Measurements from ENCODE around the gene ZNF70.

GRCh38 chr22:23716811-23717801, 33.8 kb downstream of the ZNF70 start:
- TF ChIP-seq POLR2AphosphoS5 (IDR thresholded peaks at IDR 0.05) (peak; percentile 95 to 97), EP300 (IDR thresholded peaks at IDR 0.05) (no peak), CTCF (IDR thresholded peaks at IDR 0.05) (no peak)
